Liver (tissue), 9 donors: ENCODE data around the gene MTCH2. TPM values are rescaled to one million over a fixed set of nuclear protein-coding genes. Genes with fewer than 3 reads are reported as not detected.

ENCODE experiments used
- DNase-seq: peaks from one replicate; pipeline ENCODE4 v3.0.0-alpha.2; 2017; ENCODE audit warnings: low spot score
- H3K27ac ChIP-seq, 2 donors: one replicate each; pipeline ENCODE4 v1.7.0; 2013; ENCODE audit warnings: inconsistent platforms in 2 of 2, low read length in 2 of 2, control low read depth in 1 of 2, low read depth in 1 of 2, mild to moderate bottlenecking in 1 of 2
- H3K27me3 ChIP-seq, 4 donors: one replicate each; pipeline versions ENCODE4 v1.6.1 to v1.7.0; 2013; ENCODE audit warnings: low read length in 3 of 4, inconsistent platforms in 1 of 4, mild to moderate bottlenecking in 1 of 4, moderate library complexity in 1 of 4; ENCODE audit not compliant: control insufficient read depth in 4 of 4, insufficient read depth in 4 of 4
- H3K36me3 ChIP-seq, 4 donors: one replicate each; pipeline versions ENCODE4 v1.6.1 to v1.7.0; 2013; ENCODE audit warnings: low read length in 3 of 4, mild to moderate bottlenecking in 3 of 4, low read depth in 1 of 4, moderate library complexity in 1 of 4; ENCODE audit not compliant: control insufficient read depth in 4 of 4, insufficient read depth in 3 of 4
- H3K4me1 ChIP-seq, 4 donors: one replicate each; pipeline versions ENCODE4 v1.6.1 to v1.7.0; 2013; ENCODE audit warnings: low read length in 3 of 4, mild to moderate bottlenecking in 3 of 4, moderate library complexity in 1 of 4; ENCODE audit not compliant: control insufficient read depth in 4 of 4, insufficient read depth in 4 of 4
- H3K4me3 ChIP-seq, 3 donors: one replicate each; pipeline versions ENCODE4 v1.6.1 to v1.7.0; 2013; ENCODE audit warnings: low read length in 3 of 3, control low read depth in 1 of 3, low read depth in 1 of 3, mild to moderate bottlenecking in 1 of 3
- H3K9ac ChIP-seq, 2 donors: one replicate each; pipeline ENCODE4 v1.7.0; 2013; ENCODE audit warnings: low read length in 2 of 2, mild to moderate bottlenecking in 2 of 2, moderate library complexity in 2 of 2, control low read depth in 1 of 2, low read depth in 1 of 2
- H3K9me3 ChIP-seq, 4 donors: one replicate each; pipeline versions ENCODE4 v1.6.1 to v1.7.0; 2013; ENCODE audit warnings: low read length in 3 of 4; ENCODE audit not compliant: control insufficient read depth in 4 of 4
- EGR1 ChIP-seq, 2 donors: IDR thresholded peaks; 2 replicates each; pipeline ENCODE4 v1.6.1; 2016 to 2018; ENCODE audit warnings: antibody characterized with exemption in 2 of 2, low read depth in 2 of 2
- FOXA1 ChIP-seq: IDR thresholded peaks from 2 replicates; pipeline ENCODE4 v1.6.1; 2016; ENCODE audit warnings: antibody characterized with exemption
- FOXA2 ChIP-seq: IDR thresholded peaks from 2 replicates; pipeline ENCODE4 v1.6.1; 2016; ENCODE audit warnings: antibody characterized with exemption
- GABPA ChIP-seq, 2 donors: IDR thresholded peaks in 1 of 2; conservative IDR thresholded peaks in 1 of 2; 2 replicates each; pipeline ENCODE4 v1.6.1; 2016; ENCODE audit warnings: antibody characterized with exemption in 2 of 2, mild to moderate bottlenecking in 1 of 2, moderate library complexity in 1 of 2
- HNF4G ChIP-seq: IDR thresholded peaks from 2 replicates; pipeline ENCODE4 v1.6.1; 2016; ENCODE audit warnings: antibody characterized with exemption
- JUND ChIP-seq, 2 donors: IDR thresholded peaks; 2 replicates each; pipeline ENCODE4 v1.6.1; 2016; ENCODE audit warnings: antibody characterized with exemption in 2 of 2
- TAF1 ChIP-seq: conservative IDR thresholded peaks from 2 replicates; pipeline ENCODE4 v1.6.1; 2016; ENCODE audit warnings: antibody characterized with exemption, mild to moderate bottlenecking
- YY1 ChIP-seq: IDR thresholded peaks from 2 replicates; pipeline ENCODE4 v1.6.1; 2016; ENCODE audit warnings: antibody characterized with exemption, mild to moderate bottlenecking
- WGBS: extraction: QIAGEN DNeasy Blood & Tissue Kit; methylation state at CpG from one replicate; pipeline ENCODE4 v1.1.7; 2013; 5-methylcytosine and 5-hydroxymethylcytosine counted together
- polyA plus RNA-seq, 2 donors: library from polyadenylated mRNA; stranded (reverse) in 1 of 2; unstranded in 1 of 2; fragments of 200-250 nt in 1 of 2; fragments of >200 nt in 1 of 2; fragmentation: Nextera tagmentation in 1 of 2; extraction: Ambion mirVana in 1 of 2; gene quantifications; one replicate each; pipeline versions ENCODE4 v1.2.1 to v1.2.3, GENCODE V29; 2013 to 2015
- total RNA-seq, 2 donors: library from RNA; depleted of rRNA; stranded (reverse); fragments of >200 nt; gene quantifications; one replicate each; pipeline ENCODE4 v1.2.3, GENCODE V29; 2014
- TF ChIP-seq, protein P1 (sequence below): fragments of 150-350 bp; IDR thresholded peaks from 2 replicates; pipeline ENCODE4 v1.5.1; 2017; ENCODE audit warnings: improper control_type of control experiment, low read depth, low read length; ENCODE audit not compliant: missing input control
- TF ChIP-seq, protein P2 (sequence below): IDR thresholded peaks from 2 replicates; pipeline ENCODE4 v1.6.1; 2016; ENCODE audit warnings: antibody characterized with exemption, mild to moderate bottlenecking
- TF ChIP-seq, protein P3 (sequence below): IDR thresholded peaks from 2 replicates; pipeline ENCODE4 v1.6.1; 2016; ENCODE audit warnings: antibody characterized with exemption
- donor health status: healthy.
- donor health status: healthy.
- donor health status: healthy.
- donor health status: healthy.
- donor health status: healthy.

The MTCH2 gene
- total and polyA plus RNA-seq, 4 donors: 62.5 to 304 (median 126) TPM

- H3K27ac ChIP-seq: no peak overlapping the region
- no peaks in the 10 kb centered on the region for H3K4me1 ChIP-seq
- no peaks in the 10 kb centered on the region for H3K36me3 ChIP-seq
- no peak overlapping the region for H3K4me3 ChIP-seq
- no peak for DNase-seq
- no peak overlapping the region for H3K9ac ChIP-seq
- TF ChIP-seq FOXA2: no peak
- TF ChIP-seq, protein P1, sequence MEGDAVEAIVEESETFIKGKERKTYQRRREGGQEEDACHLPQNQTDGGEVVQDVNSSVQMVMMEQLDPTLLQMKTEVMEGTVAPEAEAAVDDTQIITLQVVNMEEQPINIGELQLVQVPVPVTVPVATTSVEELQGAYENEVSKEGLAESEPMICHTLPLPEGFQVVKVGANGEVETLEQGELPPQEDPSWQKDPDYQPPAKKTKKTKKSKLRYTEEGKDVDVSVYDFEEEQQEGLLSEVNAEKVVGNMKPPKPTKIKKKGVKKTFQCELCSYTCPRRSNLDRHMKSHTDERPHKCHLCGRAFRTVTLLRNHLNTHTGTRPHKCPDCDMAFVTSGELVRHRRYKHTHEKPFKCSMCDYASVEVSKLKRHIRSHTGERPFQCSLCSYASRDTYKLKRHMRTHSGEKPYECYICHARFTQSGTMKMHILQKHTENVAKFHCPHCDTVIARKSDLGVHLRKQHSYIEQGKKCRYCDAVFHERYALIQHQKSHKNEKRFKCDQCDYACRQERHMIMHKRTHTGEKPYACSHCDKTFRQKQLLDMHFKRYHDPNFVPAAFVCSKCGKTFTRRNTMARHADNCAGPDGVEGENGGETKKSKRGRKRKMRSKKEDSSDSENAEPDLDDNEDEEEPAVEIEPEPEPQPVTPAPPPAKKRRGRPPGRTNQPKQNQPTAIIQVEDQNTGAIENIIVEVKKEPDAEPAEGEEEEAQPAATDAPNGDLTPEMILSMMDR: no peak
- TF ChIP-seq FOXA1: no peak
- no peaks in the 10 kb centered on the region for H3K27me3 ChIP-seq
- 84% methylated on average over 3 of the region's 3 CpGs for WGBS
- peaks cover 0 to 10% (median 0%) of the 10 kb centered on the region in 4 donors for H3K9me3 ChIP-seq
Observed at GRCh38 chr11:47649276-47649675, 6.9 kb upstream of the MTCH2 start.

DNA sequence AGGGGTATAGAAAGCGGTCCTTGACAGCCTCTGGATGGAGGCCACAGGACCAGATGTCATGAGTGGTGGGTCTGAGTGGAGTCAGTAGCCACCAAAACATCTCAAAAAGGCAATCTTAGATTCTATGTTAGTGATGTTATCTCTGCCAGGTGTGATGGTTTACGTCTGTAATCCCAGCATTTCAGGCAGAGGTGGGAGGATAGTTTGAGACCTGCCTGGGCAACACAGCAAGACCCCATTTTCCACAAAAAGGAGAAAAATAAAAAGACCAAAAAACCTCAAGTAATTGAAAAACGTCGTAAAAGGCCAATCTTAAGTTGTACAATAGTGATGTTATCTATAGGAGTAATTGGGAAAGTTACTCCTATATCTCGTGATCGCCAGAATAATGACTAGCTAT is 3.7 kb upstream of the MTCH2 start:
- H3K9ac ChIP-seq: no peak overlapping the region
- no peak overlapping the region for H3K4me3 ChIP-seq
- H3K9me3 ChIP-seq: no peaks in the 10 kb centered on the region
- no peak for TF ChIP-seq TAF1
- no peak for TF ChIP-seq GABPA (IDR thresholded peaks at IDR 0.05 in 1 of 2, conservative IDR thresholded peaks at IDR 0.05 in 1 of 2)
- TF ChIP-seq FOXA1: no peak
- TF ChIP-seq, protein P2, sequence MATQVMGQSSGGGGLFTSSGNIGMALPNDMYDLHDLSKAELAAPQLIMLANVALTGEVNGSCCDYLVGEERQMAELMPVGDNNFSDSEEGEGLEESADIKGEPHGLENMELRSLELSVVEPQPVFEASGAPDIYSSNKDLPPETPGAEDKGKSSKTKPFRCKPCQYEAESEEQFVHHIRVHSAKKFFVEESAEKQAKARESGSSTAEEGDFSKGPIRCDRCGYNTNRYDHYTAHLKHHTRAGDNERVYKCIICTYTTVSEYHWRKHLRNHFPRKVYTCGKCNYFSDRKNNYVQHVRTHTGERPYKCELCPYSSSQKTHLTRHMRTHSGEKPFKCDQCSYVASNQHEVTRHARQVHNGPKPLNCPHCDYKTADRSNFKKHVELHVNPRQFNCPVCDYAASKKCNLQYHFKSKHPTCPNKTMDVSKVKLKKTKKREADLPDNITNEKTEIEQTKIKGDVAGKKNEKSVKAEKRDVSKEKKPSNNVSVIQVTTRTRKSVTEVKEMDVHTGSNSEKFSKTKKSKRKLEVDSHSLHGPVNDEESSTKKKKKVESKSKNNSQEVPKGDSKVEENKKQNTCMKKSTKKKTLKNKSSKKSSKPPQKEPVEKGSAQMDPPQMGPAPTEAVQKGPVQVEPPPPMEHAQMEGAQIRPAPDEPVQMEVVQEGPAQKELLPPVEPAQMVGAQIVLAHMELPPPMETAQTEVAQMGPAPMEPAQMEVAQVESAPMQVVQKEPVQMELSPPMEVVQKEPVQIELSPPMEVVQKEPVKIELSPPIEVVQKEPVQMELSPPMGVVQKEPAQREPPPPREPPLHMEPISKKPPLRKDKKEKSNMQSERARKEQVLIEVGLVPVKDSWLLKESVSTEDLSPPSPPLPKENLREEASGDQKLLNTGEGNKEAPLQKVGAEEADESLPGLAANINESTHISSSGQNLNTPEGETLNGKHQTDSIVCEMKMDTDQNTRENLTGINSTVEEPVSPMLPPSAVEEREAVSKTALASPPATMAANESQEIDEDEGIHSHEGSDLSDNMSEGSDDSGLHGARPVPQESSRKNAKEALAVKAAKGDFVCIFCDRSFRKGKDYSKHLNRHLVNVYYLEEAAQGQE: no peak
- no peak for TF ChIP-seq JUND (IDR thresholded peaks at IDR 0.05)
- TF ChIP-seq, protein P1: no peak
- TF ChIP-seq FOXA2: no peak
- no peak for TF ChIP-seq YY1
- TF ChIP-seq, protein P3, sequence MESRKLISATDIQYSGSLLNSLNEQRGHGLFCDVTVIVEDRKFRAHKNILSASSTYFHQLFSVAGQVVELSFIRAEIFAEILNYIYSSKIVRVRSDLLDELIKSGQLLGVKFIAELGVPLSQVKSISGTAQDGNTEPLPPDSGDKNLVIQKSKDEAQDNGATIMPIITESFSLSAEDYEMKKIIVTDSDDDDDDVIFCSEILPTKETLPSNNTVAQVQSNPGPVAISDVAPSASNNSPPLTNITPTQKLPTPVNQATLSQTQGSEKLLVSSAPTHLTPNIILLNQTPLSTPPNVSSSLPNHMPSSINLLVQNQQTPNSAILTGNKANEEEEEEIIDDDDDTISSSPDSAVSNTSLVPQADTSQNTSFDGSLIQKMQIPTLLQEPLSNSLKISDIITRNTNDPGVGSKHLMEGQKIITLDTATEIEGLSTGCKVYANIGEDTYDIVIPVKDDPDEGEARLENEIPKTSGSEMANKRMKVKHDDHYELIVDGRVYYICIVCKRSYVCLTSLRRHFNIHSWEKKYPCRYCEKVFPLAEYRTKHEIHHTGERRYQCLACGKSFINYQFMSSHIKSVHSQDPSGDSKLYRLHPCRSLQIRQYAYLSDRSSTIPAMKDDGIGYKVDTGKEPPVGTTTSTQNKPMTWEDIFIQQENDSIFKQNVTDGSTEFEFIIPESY: no peak
- no peak for TF ChIP-seq EGR1 (IDR thresholded peaks at IDR 0.05; ENCODE audit: low read depth in 2 of 2)
- no peak for TF ChIP-seq HNF4G
- H3K27me3 ChIP-seq: no peaks in the 10 kb centered on the region
- H3K27ac ChIP-seq: no peak overlapping the region
- no peaks in the 10 kb centered on the region for H3K36me3 ChIP-seq
- WGBS: 93% methylated on average over 6 of the region's 6 CpGs
- peaks cover under 1 to 14% (median 7%) of the 10 kb centered on the region in 4 donors for H3K4me1 ChIP-seq
- DNase-seq: no peak
